ENCODE data around the gene TMEM144.

DNA sequence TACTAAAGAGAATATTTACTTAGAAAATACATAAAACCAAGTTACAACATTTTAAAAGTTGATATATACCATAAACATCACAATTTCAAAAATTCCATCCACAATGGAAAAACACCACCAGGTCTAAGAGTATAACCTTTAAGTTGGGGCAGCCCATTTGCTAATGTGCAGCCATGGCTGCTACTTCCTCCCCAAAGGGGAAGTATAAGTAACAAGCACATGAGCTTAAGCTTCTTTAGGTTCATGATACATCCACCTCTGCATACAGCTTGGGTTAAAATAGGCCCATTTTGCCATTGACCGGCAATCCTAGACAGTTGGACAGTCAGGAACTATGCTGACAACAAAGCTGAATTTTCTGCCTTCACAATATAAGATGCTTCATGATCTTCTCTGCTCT lies 20.9 kb upstream of the TMEM144 start:
- TF ChIP-seq, protein P1, sequence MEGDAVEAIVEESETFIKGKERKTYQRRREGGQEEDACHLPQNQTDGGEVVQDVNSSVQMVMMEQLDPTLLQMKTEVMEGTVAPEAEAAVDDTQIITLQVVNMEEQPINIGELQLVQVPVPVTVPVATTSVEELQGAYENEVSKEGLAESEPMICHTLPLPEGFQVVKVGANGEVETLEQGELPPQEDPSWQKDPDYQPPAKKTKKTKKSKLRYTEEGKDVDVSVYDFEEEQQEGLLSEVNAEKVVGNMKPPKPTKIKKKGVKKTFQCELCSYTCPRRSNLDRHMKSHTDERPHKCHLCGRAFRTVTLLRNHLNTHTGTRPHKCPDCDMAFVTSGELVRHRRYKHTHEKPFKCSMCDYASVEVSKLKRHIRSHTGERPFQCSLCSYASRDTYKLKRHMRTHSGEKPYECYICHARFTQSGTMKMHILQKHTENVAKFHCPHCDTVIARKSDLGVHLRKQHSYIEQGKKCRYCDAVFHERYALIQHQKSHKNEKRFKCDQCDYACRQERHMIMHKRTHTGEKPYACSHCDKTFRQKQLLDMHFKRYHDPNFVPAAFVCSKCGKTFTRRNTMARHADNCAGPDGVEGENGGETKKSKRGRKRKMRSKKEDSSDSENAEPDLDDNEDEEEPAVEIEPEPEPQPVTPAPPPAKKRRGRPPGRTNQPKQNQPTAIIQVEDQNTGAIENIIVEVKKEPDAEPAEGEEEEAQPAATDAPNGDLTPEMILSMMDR (IDR thresholded peaks at IDR 0.05) = no peak
- TF ChIP-seq POLR2A (IDR thresholded peaks at IDR 0.05) = no peak

All from adrenal gland (tissue), 5 donors.